HL-60 (cell line): ENCODE measurements around the gene SNX30.

Source experiments
- DNase-seq, 2 experiments: peaks; one replicate each; pipeline ENCODE4 v3.0.0-alpha.2; 2010 to 2020; ENCODE audit warnings: low read depth in 1 of 2, low spot score in 1 of 2
- H3K27ac ChIP-seq: fragments of 250-450 bp; sonication (Bioruptor Pico); replicated peaks from 2 replicates; pipeline ENCODE4 v1.5.1; 2020; ENCODE audit warnings: mild to moderate bottlenecking, moderate library complexity
- H3K27me3 ChIP-seq: fragments of 250-450 bp; sonication (Bioruptor Pico); 2 replicates; pipeline ENCODE4 v1.5.1; 2021; ENCODE audit warnings: mild to moderate bottlenecking, moderate library complexity; ENCODE audit not compliant: insufficient read depth, poor library complexity, severe bottlenecking
- H3K4me3 ChIP-seq: replicated peaks from 2 replicates; pipeline ENCODE4 v1.5.1; 2011; ENCODE audit warnings: mild to moderate bottlenecking, control low read depth, low read length; ENCODE audit not compliant: insufficient read depth
- CTCF ChIP-seq: IDR thresholded peaks from one replicate; pipeline ENCODE4 v1.5.1; 2011; ENCODE audit warnings: low read length, control low read depth, inconsistent platforms; ENCODE audit not compliant: insufficient read depth
- GABPA ChIP-seq: IDR thresholded peaks from 2 replicates; pipeline ENCODE4 v1.6.1; 2012; ENCODE audit warnings: low read depth
- POLR2AphosphoS5 ChIP-seq: IDR thresholded peaks from 2 replicates; pipeline ENCODE4 v1.6.1; 2012; ENCODE audit warnings: low read depth
- REST ChIP-seq: IDR thresholded peaks from 2 replicates; pipeline ENCODE4 v1.6.1; 2012; ENCODE audit warnings: low read depth; ENCODE audit not compliant: insufficient replicate concordance
- SPI1 ChIP-seq: IDR thresholded peaks from 2 replicates; pipeline ENCODE4 v1.6.1; 2012; ENCODE audit warnings: low read depth, mild to moderate bottlenecking, borderline replicate concordance

SNX30 gene

GRCh38 chr9:112917047-112917986 is 166.8 kb downstream of the SNX30 start:
- TF ChIP-seq CTCF, result no peak
- no peak for TF ChIP-seq GABPA
- TF ChIP-seq SPI1, result no peak
- no peak for TF ChIP-seq POLR2AphosphoS5
- TF ChIP-seq REST, result no peak
- no peak overlapping the region for H3K4me3 ChIP-seq
- H3K27ac ChIP-seq, result no peak overlapping the region
- DNase-seq, result no peak
- H3K27me3 ChIP-seq, result no peaks in the 10 kb centered on the region

GRCh38 chr9:112917987-112918362 is 167.4 kb downstream of the SNX30 start:
- Histone ChIP-seq H3K27me3 (no peaks in the 10 kb centered on the region), H3K4me3 (no peak overlapping the region), H3K27ac (no peak overlapping the region)
- TF ChIP-seq CTCF (no peak), SPI1 (no peak), REST (no peak), POLR2AphosphoS5 (no peak), GABPA (no peak)
- DNase-seq, result no peak

- peak; percentile 87 for TF ChIP-seq CTCF
- no peak for TF ChIP-seq SPI1
- H3K27me3 ChIP-seq, result no peaks in the 10 kb centered on the region
- no peak overlapping the region for H3K27ac ChIP-seq
- peak in 1 of 2 experiments; percentile 54 for DNase-seq
- no peak overlapping the region for H3K4me3 ChIP-seq
These were observed 171.0 kb downstream of the SNX30 start for GRCh38 chr9:112921549-112921948.
